PC-3 (cell line): Measurements from ENCODE around the gene C14orf93. TPM values are rescaled to one million over a fixed set of nuclear protein-coding genes. Genes with fewer than 3 reads are reported as not detected.

Experiments
- ATAC-seq: fragments of 200-7000 bp; cut with Tn5 transposase; 2 replicates; pipeline ENCODE4 v1.9.1; 2020; ENCODE audit warnings: mild to moderate bottlenecking, moderate library complexity
- BruUV-seq: library from RNA; stranded (reverse); fragments of 400-500 nt; replicated peaks from 2 replicates; lab custom pipeline; 2021; lab: Mats Ljungman, UMichigan
- CTCF ChIA-PET: fragments of 300-600 bp; sonication (Branson Sonifier 250); formaldehyde crosslinking; loops from one replicate; lab custom pipeline; 2022; ENCODE audit warnings: antibody characterized with exemption; lab: Charles Lee
- POLR2A ChIA-PET: fragments of 300-600 bp; sonication (Branson Sonifier 250); formaldehyde crosslinking; loops from one replicate; lab custom pipeline; 2022; ENCODE audit warnings: antibody characterized with exemption; ENCODE audit not compliant: unreplicated experiment; lab: Charles Lee
- DNase-seq: peaks from one replicate; pipeline ENCODE4 v3.0.0-alpha.2; 2015
- H2AFZ ChIP-seq: fragments of 300-600 bp; sonication (generic); 2 replicates; pipeline ENCODE4 v1.6.0; 2016; ENCODE audit warnings: antibody characterized with exemption, low read length
- H3F3A ChIP-seq: fragments of 300-600 bp; sonication (generic); one replicate; pipeline ENCODE4 v1.6.0; 2017; ENCODE audit warnings: antibody characterized with exemption, low read length, control low read depth, mild to moderate bottlenecking; ENCODE audit not compliant: unreplicated experiment
- H3K27ac ChIP-seq: fragments of 300-600 bp; sonication (generic); 2 replicates; pipeline ENCODE4 v1.5.1; 2016; ENCODE audit warnings: mild to moderate bottlenecking, low read length
- H3K27me3 ChIP-seq: fragments of 300-600 bp; sonication (generic); 2 replicates; pipeline ENCODE4 v1.6.1; 2016; ENCODE audit warnings: low read length, mixed read lengths
- H3K36me3 ChIP-seq: fragments of 300-600 bp; sonication (generic); 2 replicates; pipeline ENCODE4 v1.6.1; 2016; ENCODE audit warnings: low read depth, mixed run types, low read length, mixed read lengths
- H3K4me1 ChIP-seq: fragments of 300-600 bp; sonication (generic); 2 replicates; pipeline ENCODE4 v1.5.1; 2016; ENCODE audit warnings: low read length; ENCODE audit not compliant: insufficient read depth
- H3K4me2 ChIP-seq: fragments of 300-600 bp; sonication (generic); 2 replicates; pipeline ENCODE4 v1.6.0; 2016; ENCODE audit warnings: low read length
- H3K4me3 ChIP-seq: fragments of 300-600 bp; sonication (generic); 2 replicates; pipeline ENCODE4 v1.5.1; 2016; ENCODE audit warnings: mild to moderate bottlenecking, low read length, mixed read lengths
- H3K79me2 ChIP-seq: fragments of 300-600 bp; sonication (generic); 2 replicates; pipeline ENCODE4 v1.6.1; 2017; ENCODE audit warnings: low read length, mixed read lengths
- H3K9ac ChIP-seq: fragments of 300-600 bp; sonication (generic); 2 replicates; pipeline ENCODE4 v1.6.0; 2016; ENCODE audit warnings: mild to moderate bottlenecking, low read length
- H3K9me2 ChIP-seq: fragments of 300-600 bp; sonication (generic); replicated peaks from 2 replicates; pipeline ENCODE4 v1.6.1; 2016; ENCODE audit warnings: mixed run types, low read length, mixed read lengths
- H3K9me3 ChIP-seq: fragments of 300-600 bp; sonication (generic); 2 replicates; pipeline ENCODE4 v1.6.1; 2016; ENCODE audit warnings: low read length, mixed read lengths
- H4K20me1 ChIP-seq: fragments of 300-600 bp; sonication (generic); 2 replicates; pipeline ENCODE4 v1.6.1; 2016; ENCODE audit warnings: low read length, mixed read lengths
- CTCF ChIP-seq: fragments of 300-600 bp; sonication (generic); conservative IDR thresholded peaks from 2 replicates; pipeline ENCODE4 v1.5.1; 2017; ENCODE audit warnings: antibody characterized with exemption, low read depth, mild to moderate bottlenecking, low read length
- EZH2 ChIP-seq: fragments of 300-600 bp; sonication (generic); IDR thresholded peaks from one replicate; pipeline ENCODE4 v1.6.1; 2017; ENCODE audit warnings: antibody characterized with exemption, mild to moderate bottlenecking, low read length; ENCODE audit not compliant: unreplicated experiment
- EZH2phosphoT487 ChIP-seq: fragments of 300-600 bp; sonication (generic); IDR thresholded peaks from 2 replicates; pipeline ENCODE4 v1.6.1; 2018; ENCODE audit warnings: mild to moderate bottlenecking, antibody characterized with exemption, low read length, borderline replicate concordance
- intact Hi-C: fragments of 100-400 bp; cut with micrococcal nuclease; formaldehyde crosslinking; loops from 2 replicates; pipeline ENCODE4 v1.9.0; 2023
- total RNA-seq: library from RNA; depleted of rRNA; stranded (reverse); fragments of >200 nt; gene quantifications from 2 replicates; pipeline ENCODE4 v1.2.3, GENCODE V29; 2014

The C14orf93 gene
- total RNA-seq, 1 experiment from 2014 or later: 5.8 TPM

- Histone ChIP-seq H3K79me2 (no peaks in the 10 kb centered on the region), H3K9me3 (no peaks in the 10 kb centered on the region), H3K9me2 (no peaks in the 10 kb centered on the region), H3K36me3 (no peaks in the 10 kb centered on the region), H3K4me1 (peaks cover 8% of the 10 kb centered on the region), H3K27ac (no peak overlapping the region), H3F3A (no peaks in the 10 kb centered on the region), H3K4me3 (no peak overlapping the region), H3K4me2 (no peak overlapping the region), H4K20me1 (no peaks in the 10 kb centered on the region), H3K27me3 (no peaks in the 10 kb centered on the region), H2AFZ (no peak overlapping the region), H3K9ac (no peak overlapping the region)
- DNase-seq (no peak), ATAC-seq (no peak)
- BruUV-seq: no TSS peak
- TF ChIP-seq EZH2 (no peak), CTCF (no peak), EZH2phosphoT487 (no peak)
- CTCF ChIA-PET: interaction anchor here (1.2 to 2.1 kb wide), 2 partner anchors 58 to 66 kb away, joined by 3 to 11 read pairs; no protein-coding TSS in a partner anchor
- POLR2A ChIA-PET: no interaction called here
- intact Hi-C loops: no loop called here
These were observed 42.7 kb upstream of the C14orf93 start for GRCh38 chr14:23052671-23053070.

GRCh38 chr14:23052182-23052623 is 42.3 kb upstream of the C14orf93 start:
- POLR2A ChIA-PET: no interaction called here
- Histone ChIP-seq H3K4me1 (peaks cover 8% of the 10 kb centered on the region), H3K36me3 (no peaks in the 10 kb centered on the region), H3K79me2 (no peaks in the 10 kb centered on the region), H3K27ac (no peak overlapping the region), H4K20me1 (no peaks in the 10 kb centered on the region), H3F3A (no peaks in the 10 kb centered on the region), H2AFZ (no peak overlapping the region), H3K4me2 (no peak overlapping the region), H3K9me2 (no peaks in the 10 kb centered on the region), H3K27me3 (no peaks in the 10 kb centered on the region), H3K9me3 (no peaks in the 10 kb centered on the region), H3K9ac (no peak overlapping the region), H3K4me3 (no peak overlapping the region)
- BruUV-seq: no TSS peak
- DNase-seq (no peak), ATAC-seq (no peak)
- TF ChIP-seq CTCF (peak; percentile 24; the same call in 1 of the 2 replicates), EZH2 (no peak)
- CTCF ChIA-PET: interaction anchor here (2.1 kb wide), 1 partner anchor 57 kb away, joined by 11 read pairs; no protein-coding TSS in a partner anchor
- intact Hi-C loops: no loop called here

GRCh38 chr14:23051141-23052057 is 41.5 kb upstream of the C14orf93 start:
- POLR2A ChIA-PET: no interaction called here
- TF ChIP-seq EZH2 (no peak), EZH2phosphoT487 (no peak), CTCF (no peak)
- no TSS peak for BruUV-seq
- Histone ChIP-seq H3K9me3 (no peaks in the 10 kb centered on the region), H3K9me2 (no peaks in the 10 kb centered on the region), H3K27ac (no peak overlapping the region), H3K4me1 (peaks cover 1% of the 10 kb centered on the region; the same call in 1 of the 2 replicates), H3F3A (no peaks in the 10 kb centered on the region), H3K9ac (no peak overlapping the region), H2AFZ (no peak overlapping the region), H3K36me3 (no peaks in the 10 kb centered on the region), H3K4me2 (no peak overlapping the region), H3K27me3 (no peaks in the 10 kb centered on the region), H4K20me1 (no peaks in the 10 kb centered on the region), H3K4me3 (no peak overlapping the region), H3K79me2 (no peaks in the 10 kb centered on the region)
- intact Hi-C loops: no loop called here
- CTCF ChIA-PET: interaction anchor here (2.1 kb wide), 1 partner anchor 57 kb away, joined by 11 read pairs; no protein-coding TSS in a partner anchor
- ATAC-seq (no peak), DNase-seq (no peak)
